Omental fat pad (tissue), 4 donors: ENCODE results near the gene FUZ. TPM values are rescaled to one million over a fixed set of nuclear protein-coding genes. Genes with fewer than 3 reads are reported as not detected.

Experiments
- ATAC-seq: fragments of 150-250 bp; one replicate; pipeline ENCODE4 v1.9.1; 2016; ENCODE audit warnings: mild to moderate bottlenecking, moderate library complexity; ENCODE audit not compliant: low FRiP score
- DNase-seq: peaks from one replicate; pipeline ENCODE4 v3.0.0-alpha.2; 2019; ENCODE audit warnings: low spot score
- total RNA-seq, 4 donors: library from RNA; depleted of rRNA; stranded (reverse); fragments of >200 nt; gene quantifications; one replicate each; pipeline ENCODE4 v1.1.0, GENCODE V29; 2016
- TF ChIP-seq, protein P1 (sequence below), 3 donors: fragments of 450-650 bp; IDR thresholded peaks; one replicate each; pipeline ENCODE4 v1.5.1; 2016 to 2017; ENCODE audit warnings: antibody characterized with exemption in 3 of 3, mild to moderate bottlenecking in 3 of 3, moderate library complexity in 2 of 3

The FUZ gene
- total RNA-seq, 4 donors from 2014 or later, result 10.2 to 20.3 (median 17.0) TPM

DNA sequence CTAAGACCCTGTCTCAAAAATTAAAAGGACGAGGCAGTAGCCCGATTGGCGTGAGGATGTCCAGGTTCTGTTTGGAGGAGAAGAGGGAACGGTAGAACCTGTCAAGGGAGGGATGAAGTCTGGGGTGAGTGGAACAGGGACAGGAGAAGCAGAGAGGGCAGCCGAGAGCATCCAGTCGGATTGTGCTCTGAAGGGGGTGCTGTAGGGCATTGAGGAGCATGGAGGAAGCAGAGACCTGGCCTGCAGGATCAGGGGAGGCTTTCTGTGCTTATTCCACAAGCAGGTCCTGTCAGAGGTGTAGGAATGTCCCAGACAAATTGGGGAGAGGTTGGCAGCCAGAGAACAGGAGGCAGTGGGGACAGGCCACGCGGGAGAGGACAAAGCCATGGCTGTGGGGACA lies 32.2 kb downstream of the FUZ start:
- TF ChIP-seq, protein P1, sequence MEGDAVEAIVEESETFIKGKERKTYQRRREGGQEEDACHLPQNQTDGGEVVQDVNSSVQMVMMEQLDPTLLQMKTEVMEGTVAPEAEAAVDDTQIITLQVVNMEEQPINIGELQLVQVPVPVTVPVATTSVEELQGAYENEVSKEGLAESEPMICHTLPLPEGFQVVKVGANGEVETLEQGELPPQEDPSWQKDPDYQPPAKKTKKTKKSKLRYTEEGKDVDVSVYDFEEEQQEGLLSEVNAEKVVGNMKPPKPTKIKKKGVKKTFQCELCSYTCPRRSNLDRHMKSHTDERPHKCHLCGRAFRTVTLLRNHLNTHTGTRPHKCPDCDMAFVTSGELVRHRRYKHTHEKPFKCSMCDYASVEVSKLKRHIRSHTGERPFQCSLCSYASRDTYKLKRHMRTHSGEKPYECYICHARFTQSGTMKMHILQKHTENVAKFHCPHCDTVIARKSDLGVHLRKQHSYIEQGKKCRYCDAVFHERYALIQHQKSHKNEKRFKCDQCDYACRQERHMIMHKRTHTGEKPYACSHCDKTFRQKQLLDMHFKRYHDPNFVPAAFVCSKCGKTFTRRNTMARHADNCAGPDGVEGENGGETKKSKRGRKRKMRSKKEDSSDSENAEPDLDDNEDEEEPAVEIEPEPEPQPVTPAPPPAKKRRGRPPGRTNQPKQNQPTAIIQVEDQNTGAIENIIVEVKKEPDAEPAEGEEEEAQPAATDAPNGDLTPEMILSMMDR (IDR thresholded peaks at IDR 0.05), result no peak
- DNase-seq (no peak), ATAC-seq (no peak)

DNA sequence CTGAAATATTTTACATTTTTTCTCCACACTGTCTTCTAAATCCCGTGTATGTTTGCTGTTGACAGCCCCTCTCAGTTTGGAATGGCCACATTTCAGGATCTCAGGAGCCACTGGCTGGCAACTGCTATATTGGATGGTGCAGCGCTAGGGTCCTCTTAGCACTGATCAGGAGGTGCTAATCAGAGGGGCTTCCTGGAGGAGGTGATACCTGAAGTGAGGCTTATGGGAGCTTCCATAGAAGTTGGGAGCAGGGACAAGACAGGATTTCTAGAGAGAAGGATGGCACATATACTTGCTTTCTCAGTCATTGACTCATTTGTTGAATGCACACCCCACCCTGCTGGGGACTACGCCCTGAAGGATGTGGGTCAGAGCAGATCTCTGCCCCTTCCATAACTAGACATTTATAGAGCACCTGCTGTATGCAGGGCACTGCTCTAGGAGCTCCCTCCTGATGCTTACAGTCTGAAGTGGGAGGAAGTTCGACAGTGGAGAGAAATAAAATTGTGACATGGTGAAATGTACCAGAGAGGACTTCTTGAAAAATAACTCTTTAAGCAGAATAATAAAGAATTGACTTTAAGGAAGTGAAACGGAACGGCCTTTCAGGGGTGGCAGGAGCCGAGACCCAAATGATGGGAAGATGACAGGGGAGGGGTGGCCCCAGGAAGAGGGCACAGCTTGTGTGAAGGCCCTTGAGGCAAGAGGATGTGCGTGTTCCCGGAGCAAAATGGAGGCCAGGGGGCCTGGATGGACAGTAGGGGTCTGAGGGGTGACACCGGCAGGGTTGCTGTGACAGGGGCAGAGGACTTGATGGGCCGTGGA lies 33.1 kb downstream of the FUZ start:
- no peak for ATAC-seq
- TF ChIP-seq, protein P1 (IDR thresholded peaks at IDR 0.05), result no peak
- DNase-seq, result no peak

DNA sequence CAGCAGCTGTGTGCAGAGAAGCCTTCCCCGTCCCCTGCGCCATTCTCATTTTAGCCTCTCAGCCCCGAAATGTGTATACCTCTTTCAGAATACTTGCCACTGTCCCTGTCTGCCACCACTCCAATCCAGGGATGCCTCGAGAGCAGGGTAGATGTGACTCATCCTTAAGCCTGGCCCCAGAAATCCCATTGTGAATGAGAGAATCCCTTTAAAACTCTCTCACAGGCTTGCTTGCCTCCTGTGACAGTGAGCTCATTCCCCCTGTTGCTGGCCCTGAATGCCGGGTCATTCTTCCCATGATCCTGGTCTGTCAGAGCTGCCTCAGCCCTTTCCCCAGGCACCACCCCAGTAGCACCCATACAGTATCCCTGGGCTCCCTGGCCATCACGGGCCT lies 36.7 kb downstream of the FUZ start:
- DNase-seq (no peak), ATAC-seq (no peak)
- TF ChIP-seq, protein P1 (IDR thresholded peaks at IDR 0.05), result no peak

DNA sequence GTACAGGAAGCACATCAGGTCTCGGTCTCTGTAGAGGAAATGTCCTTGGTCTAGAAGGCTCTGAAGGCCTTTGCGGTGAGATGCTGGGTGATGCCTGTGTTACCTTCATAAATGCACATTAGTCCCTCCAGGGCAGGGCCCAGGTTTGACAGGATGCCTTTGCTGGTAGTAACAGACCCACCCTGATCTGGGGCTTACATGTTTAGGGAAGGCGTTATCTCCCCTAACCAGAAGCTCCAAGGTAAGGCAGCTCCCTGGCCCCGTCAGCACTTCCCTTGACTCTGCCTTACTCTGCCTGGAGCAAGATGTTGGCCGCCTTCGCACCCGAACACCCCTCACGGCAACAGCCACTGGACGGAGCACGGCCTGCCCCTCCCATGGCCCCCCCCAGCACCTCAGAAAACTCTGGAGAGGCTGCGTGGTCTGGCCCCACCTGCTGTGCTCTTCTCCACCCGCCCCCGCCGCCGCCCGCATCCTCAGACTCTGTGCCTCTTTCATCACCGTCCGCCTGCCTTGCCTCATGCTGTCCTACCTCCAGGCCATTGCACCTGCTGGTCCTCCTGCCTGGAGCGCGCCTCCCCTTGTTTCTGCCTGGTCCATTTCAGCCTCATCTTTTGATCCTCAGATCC lies 37.2 kb downstream of the FUZ start:
- ATAC-seq (no peak), DNase-seq (no peak)
- TF ChIP-seq, protein P1 (IDR thresholded peaks at IDR 0.05), result no peak

- TF ChIP-seq, protein P1 (IDR thresholded peaks at IDR 0.05), result no peak
- no peak for DNase-seq
- no peak for ATAC-seq
These were observed 38.1 kb downstream of the FUZ start for GRCh38 chr19:49774969-49775368.

DNA sequence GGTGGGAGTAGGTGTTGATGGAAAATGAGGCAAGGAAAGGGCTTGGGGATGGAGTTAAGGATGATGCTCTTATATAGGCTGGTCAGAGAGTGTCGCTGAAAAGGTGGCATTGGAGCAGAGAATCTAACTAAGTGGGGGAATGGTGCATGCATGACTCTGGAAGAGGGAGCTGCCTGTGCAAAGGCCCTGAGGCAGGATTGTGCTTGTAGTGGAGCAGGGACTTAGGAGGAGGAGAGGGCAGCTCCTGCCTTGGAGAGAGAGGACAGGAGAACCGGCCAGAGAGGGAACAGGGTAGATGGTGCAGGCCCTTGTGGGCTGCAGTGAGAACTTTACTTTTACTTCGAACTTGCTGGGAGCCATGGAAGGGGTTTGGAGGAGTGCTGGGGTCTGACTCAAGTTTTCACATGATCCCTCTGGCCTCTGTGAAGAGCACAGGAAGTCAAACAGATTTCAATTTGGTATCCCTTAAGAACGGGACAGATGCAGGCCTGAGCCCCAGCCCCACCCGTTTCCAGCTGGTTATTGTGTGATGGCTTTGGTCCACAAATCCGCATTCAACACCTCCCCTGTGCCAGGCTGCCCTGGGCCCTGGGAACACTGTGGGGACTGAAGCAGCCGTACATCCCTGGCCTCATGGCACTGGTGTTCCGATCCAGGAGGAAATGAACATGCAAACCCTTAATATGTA lies 39.3 kb downstream of the FUZ start:
- ATAC-seq (no peak), DNase-seq (no peak)
- TF ChIP-seq, protein P1 (IDR thresholded peaks at IDR 0.05), result no peak
